HUES6 (cell line): Measurements from ENCODE around the gene S100A5.
A peak's percentile ranks its signal among the peaks of the same experiment; 100 is the strongest.

ENCODE experiments used
- H3K27ac ChIP-seq: 2 replicates; pipeline ENCODE4 v1.7.0; 2013; ENCODE audit warnings: low read depth, mild to moderate bottlenecking, low read length, inconsistent platforms
- H3K27me3 ChIP-seq: 2 replicates; pipeline ENCODE4 v1.6.1; 2013; ENCODE audit warnings: low read length; ENCODE audit not compliant: control insufficient read depth, insufficient read depth
- H3K36me3 ChIP-seq: 2 replicates; pipeline ENCODE4 v1.6.1; 2013; ENCODE audit warnings: low read length; ENCODE audit not compliant: control insufficient read depth, insufficient read depth
- H3K4me1 ChIP-seq: 2 replicates; pipeline ENCODE4 v1.6.1; 2013; ENCODE audit warnings: low read length; ENCODE audit not compliant: control insufficient read depth, insufficient read depth
- H3K4me3 ChIP-seq: 2 replicates; pipeline ENCODE4 v1.5.1; 2013; ENCODE audit warnings: low read depth, low read length
- H3K9ac ChIP-seq: one replicate; pipeline ENCODE4 v1.6.1; 2013; ENCODE audit warnings: mild to moderate bottlenecking, low read length
- H3K9me3 ChIP-seq: 2 replicates; pipeline ENCODE4 v1.6.1; 2013; ENCODE audit warnings: low read depth, low read length; ENCODE audit not compliant: control insufficient read depth, insufficient read depth

The S100A5 gene

GRCh38 chr1:153536671-153537375 is 3.9 kb downstream of the S100A5 start:
- Histone ChIP-seq H3K27me3 (peaks cover 16% of the 10 kb centered on the region; the same call in 1 of the 2 replicates), H3K4me3 (peak overlapping the region; percentile 55; the same call in 1 of the 2 replicates), H3K4me1 (peaks cover 34% of the 10 kb centered on the region), H3K9me3 (no peaks in the 10 kb centered on the region), H3K36me3 (no peaks in the 10 kb centered on the region), H3K9ac (no peak overlapping the region), H3K27ac (no peak overlapping the region)

GRCh38 chr1:153536012-153536670 is 4.6 kb downstream of the S100A5 start:
- Histone ChIP-seq H3K9me3 (no peaks in the 10 kb centered on the region), H3K27ac (no peak overlapping the region), H3K4me3 (peak overlapping the region; percentile 55), H3K36me3 (no peaks in the 10 kb centered on the region), H3K27me3 (peaks cover 16% of the 10 kb centered on the region; the same call in 1 of the 2 replicates), H3K4me1 (peaks cover 34% of the 10 kb centered on the region), H3K9ac (peak overlapping the region; percentile 14)

- H3K36me3 ChIP-seq = no peaks in the 10 kb centered on the region
- peak within 1 kb of the TSS; percentile 14 for H3K9ac ChIP-seq
- H3K4me3 ChIP-seq = peak within 1 kb of the TSS; percentile 55
- H3K27ac ChIP-seq = no peak within 1 kb of the TSS
- H3K4me1 ChIP-seq = peaks cover 34% of the 10 kb centered on the region
- H3K27me3 ChIP-seq = peaks cover 16% of the 10 kb centered on the region; the same call in 1 of the 2 replicates
- H3K9me3 ChIP-seq = no peaks in the 10 kb centered on the region
Measured at GRCh38 chr1:153535242-153536011, 5.3 kb downstream of the S100A5 start, which contains the start of gene S100A6. Gene S100A6, minus strand, starts transcription at chr1:153535991. Its CDS starts 652 bp downstream, at chr1:153535339.

GRCh38 chr1:153534925-153535241 is 5.9 kb downstream of the S100A5 start:
- no peaks in the 10 kb centered on the region for H3K9me3 ChIP-seq
- no peak overlapping the region for H3K27ac ChIP-seq
- H3K27me3 ChIP-seq = peaks cover 16% of the 10 kb centered on the region; the same call in 1 of the 2 replicates
- H3K4me1 ChIP-seq = peaks cover 34% of the 10 kb centered on the region
- no peak overlapping the region for H3K9ac ChIP-seq
- no peak overlapping the region; the same call in 1 of the 2 replicates for H3K4me3 ChIP-seq
- H3K36me3 ChIP-seq = no peaks in the 10 kb centered on the region

GRCh38 chr1:153534226-153534924 is 6.4 kb downstream of the S100A5 start:
- Histone ChIP-seq H3K4me3 (no peak overlapping the region), H3K9me3 (no peaks in the 10 kb centered on the region), H3K36me3 (no peaks in the 10 kb centered on the region), H3K27ac (no peak overlapping the region), H3K4me1 (peaks cover 34% of the 10 kb centered on the region), H3K9ac (no peak overlapping the region), H3K27me3 (peaks cover 16% of the 10 kb centered on the region; the same call in 1 of the 2 replicates)

- H3K27ac ChIP-seq = no peak overlapping the region
- H3K9ac ChIP-seq = no peak overlapping the region
- H3K4me3 ChIP-seq = peak overlapping the region; percentile 42
Measured at GRCh38 chr1:153533689-153534201, 7.0 kb downstream of the S100A5 start.

GRCh38 chr1:153532769-153533599 is 7.8 kb downstream of the S100A5 start:
- no peaks in the 10 kb centered on the region for H3K9me3 ChIP-seq
- H3K27ac ChIP-seq = no peak overlapping the region
- H3K36me3 ChIP-seq = no peaks in the 10 kb centered on the region
- peak overlapping the region; percentile 14 for H3K9ac ChIP-seq
- H3K4me1 ChIP-seq = peaks cover 28% of the 10 kb centered on the region
- H3K27me3 ChIP-seq = peaks cover 16% of the 10 kb centered on the region; the same call in 1 of the 2 replicates
- peak overlapping the region; percentile 42 for H3K4me3 ChIP-seq

More at GRCh38 chr1:153533689-153534201, 7.0 kb downstream of the S100A5 start:
- no peaks in the 10 kb centered on the region for H3K36me3 ChIP-seq
- no peaks in the 10 kb centered on the region for H3K9me3 ChIP-seq
- peaks cover 34% of the 10 kb centered on the region for H3K4me1 ChIP-seq
- peaks cover 16% of the 10 kb centered on the region; the same call in 1 of the 2 replicates for H3K27me3 ChIP-seq

GRCh38 chr1:153532181-153532580 is 8.6 kb downstream of the S100A5 start:
- Histone ChIP-seq H3K9me3 (no peaks in the 10 kb centered on the region), H3K36me3 (no peaks in the 10 kb centered on the region), H3K4me1 (peaks cover 31% of the 10 kb centered on the region), H3K27me3 (peaks cover 16% of the 10 kb centered on the region; the same call in 1 of the 2 replicates), H3K4me3 (no peak overlapping the region), H3K27ac (no peak overlapping the region), H3K9ac (no peak overlapping the region)

GRCh38 chr1:153531638-153532037 is 9.1 kb downstream of the S100A5 start:
- Histone ChIP-seq H3K9ac (no peak overlapping the region), H3K4me1 (peaks cover 36% of the 10 kb centered on the region), H3K27ac (no peak overlapping the region), H3K36me3 (no peaks in the 10 kb centered on the region), H3K4me3 (no peak overlapping the region), H3K27me3 (peaks cover 16% of the 10 kb centered on the region; the same call in 1 of the 2 replicates), H3K9me3 (no peaks in the 10 kb centered on the region)

GRCh38 chr1:153527683-153528040 is 13.1 kb downstream of the S100A5 start:
- Histone ChIP-seq H3K36me3 (no peaks in the 10 kb centered on the region), H3K9me3 (no peaks in the 10 kb centered on the region), H3K4me3 (no peak overlapping the region), H3K4me1 (peaks cover 25% of the 10 kb centered on the region), H3K27me3 (no peaks in the 10 kb centered on the region), H3K27ac (no peak overlapping the region), H3K9ac (no peak overlapping the region)
